ENCODE measurements around the gene PARD3.
"Not testable (repeated sequence)": the region's sequence is repeated elsewhere in the genome, so short reads cannot be mapped to it uniquely, and the experiment has no call there.

PARD3 gene

GRCh38 chr10:34359435-34359813 is 455.7 kb downstream of the PARD3 start:
- no peak for DNase-seq

DNA sequence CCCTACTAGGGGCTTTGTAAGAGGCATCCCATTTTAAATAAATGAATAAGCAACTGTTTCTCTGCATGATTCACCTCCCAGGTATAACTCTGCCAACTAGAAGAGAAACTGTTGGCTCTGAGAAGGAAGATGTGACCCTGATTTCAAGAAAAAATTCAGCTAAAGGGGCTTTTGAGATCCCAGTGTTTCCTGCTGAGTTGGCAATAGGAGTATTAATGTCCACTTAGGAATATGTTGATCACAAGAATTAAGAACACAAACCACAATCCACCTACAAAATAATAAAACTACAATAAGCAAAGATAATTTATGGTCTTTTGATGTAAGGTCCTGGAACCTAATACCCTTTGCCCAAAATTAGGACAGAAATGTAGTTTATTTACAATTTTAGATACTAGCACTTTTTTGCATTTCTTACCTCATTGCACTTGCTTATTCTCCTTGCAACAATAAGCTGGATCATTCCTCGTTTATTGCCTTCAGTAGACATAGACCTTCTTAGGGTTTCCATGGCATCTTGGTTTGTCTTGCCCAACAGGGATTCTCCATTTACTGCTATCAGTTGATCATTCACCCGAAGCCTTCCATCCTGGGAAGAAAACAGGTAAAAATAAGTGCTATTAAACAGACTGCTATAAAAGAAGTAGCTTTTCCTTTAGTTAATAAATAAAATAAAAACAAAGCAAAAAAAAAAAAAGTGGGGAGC is 456.2 kb downstream of the PARD3 start:
- no peak for DNase-seq

- no peak for DNase-seq
Observed at GRCh38 chr10:34356463-34356862, 458.6 kb downstream of the PARD3 start.

DNA sequence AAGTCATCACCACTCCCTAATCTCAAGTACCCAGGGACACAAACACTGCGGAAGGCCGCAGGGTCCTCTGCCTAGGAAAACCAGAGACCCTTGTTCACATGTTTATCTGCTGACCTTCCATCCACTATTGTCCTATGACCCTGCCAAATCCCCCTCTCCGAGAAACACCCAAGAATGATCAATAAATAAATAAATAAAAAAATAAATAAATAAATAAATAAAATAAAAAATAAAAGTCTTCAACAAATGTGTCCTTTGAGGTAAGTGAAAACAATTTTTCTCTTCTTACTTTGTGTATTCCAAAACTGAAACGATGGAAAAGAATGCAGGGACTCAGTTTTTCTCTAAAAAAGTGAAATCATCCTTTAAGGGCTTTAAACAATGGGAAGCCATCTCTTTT is 461.6 kb downstream of the PARD3 start:
- DNase-seq, result not testable (repeated sequence)

- not testable (repeated sequence) for DNase-seq
Observed at GRCh38 chr10:34352599-34353204, 462.4 kb downstream of the PARD3 start.

DNA sequence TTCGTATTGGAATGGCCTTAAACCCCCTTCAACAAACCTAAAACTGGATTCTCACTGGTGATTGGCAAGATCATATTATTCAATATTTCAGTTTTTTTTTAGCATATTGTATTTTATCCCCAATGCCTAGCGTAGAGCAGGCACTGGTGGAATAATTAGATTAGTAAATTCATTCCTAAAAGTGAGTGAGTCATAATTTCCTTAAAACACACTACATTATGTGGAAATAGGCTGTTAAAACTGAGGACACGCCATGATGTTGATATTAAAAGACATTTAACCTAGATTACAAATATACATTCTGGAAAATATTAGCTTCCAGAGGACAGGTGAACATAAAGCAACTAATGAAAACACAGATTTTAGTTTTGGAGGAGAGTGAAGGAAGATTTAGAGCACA is 463.9 kb downstream of the PARD3 start:
- DNase-seq, result no peak

- DNase-seq, result no peak
Observed at GRCh38 chr10:34348917-34349485, 466.1 kb downstream of the PARD3 start.

- DNase-seq, result no peak
Observed at GRCh38 chr10:34348021-34348420, 467.1 kb downstream of the PARD3 start.

GRCh38 chr10:34347131-34347530 is 468.0 kb downstream of the PARD3 start:
- DNase-seq, result no peak

DNA sequence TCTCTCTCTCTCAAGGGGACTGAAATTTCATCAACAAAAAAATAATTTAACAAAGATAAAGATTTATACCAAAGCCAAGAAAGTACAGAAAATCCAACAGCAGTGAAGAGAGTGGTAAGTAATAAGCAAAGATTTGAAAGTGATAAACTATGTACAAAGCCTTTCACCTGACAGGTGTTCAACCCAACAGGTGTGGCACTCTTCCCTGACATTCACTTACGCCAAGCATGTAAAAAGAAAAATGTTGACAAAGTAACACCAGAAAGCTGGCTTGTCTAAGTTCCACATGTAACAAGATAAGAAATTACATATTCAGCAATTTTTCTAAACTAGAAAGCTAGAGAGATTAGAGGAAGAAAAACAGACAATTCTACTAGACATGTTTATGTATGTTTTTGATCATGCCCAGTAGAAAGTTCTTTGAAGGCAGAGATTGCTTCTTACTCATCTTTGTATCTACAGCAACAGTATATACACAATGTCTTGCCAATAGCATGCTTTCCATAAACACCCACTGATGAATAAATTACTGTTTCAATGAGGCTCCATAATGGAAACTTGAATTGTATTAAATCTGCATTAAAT is 468.5 kb downstream of the PARD3 start:
- DNase-seq, result no peak

DNA sequence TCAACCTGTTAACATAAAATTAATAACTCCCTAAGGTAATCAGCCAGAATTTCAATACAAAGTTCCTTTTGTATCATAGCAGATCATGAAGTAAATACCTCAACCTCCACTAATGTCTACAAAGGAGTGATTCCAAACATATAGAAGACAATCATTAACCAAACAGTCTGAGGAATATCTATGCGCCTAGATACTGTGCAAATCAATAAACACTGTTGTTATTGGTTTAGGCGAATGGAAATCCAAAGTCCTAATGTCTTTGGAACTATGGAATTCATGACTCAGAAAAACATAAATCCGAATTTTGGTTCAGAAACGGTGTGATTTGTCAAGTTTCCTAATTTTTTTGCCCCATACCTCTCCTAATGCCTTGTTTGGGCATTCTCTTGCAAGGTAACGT is 469.7 kb downstream of the PARD3 start:
- no peak for DNase-seq

- DNase-seq, result no peak
Observed at GRCh38 chr10:34343764-34344163, 471.3 kb downstream of the PARD3 start.

GRCh38 chr10:34341473-34341872 is 473.6 kb downstream of the PARD3 start:
- DNase-seq, result no peak

DNA sequence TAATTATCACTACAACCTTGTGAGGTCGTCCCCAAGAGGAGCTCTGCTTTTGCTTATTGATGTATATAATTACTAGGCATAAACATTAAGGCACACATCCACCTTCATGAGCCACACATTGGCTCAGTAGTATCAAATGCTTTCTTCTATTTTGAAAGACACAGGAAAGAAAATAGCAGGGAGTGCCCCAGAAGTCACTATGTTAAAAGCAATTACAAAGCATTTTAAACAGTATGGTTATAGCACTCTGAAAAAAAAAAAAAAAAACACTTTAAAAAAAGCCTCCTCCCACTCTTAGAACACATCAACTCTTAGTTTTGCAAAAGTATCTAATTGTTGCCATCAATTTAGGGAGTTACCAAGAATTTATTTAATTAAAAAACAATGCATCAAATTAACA is 474.2 kb downstream of the PARD3 start:
- DNase-seq, result no peak

GRCh38 chr10:34339816-34340553 is 475.1 kb downstream of the PARD3 start:
- DNase-seq, result no peak

DNA sequence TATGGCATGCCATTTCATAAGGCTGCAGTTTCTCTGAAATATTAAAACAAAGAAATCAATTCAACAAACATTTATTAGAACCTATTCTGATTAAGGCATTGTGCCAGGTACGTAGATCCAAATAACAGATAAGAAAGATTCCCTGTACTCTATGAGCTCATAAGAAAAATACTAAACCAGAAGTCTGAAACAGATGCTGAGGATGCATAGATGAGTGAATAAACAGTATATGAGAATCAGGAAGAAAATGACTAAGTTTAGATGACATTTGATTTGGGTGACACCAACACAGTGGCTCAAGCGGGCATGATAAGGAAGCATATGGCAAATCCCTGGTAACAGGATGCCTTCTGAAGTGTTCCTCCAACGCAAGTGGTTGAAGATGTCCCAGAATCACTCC is 477.2 kb downstream of the PARD3 start:
- DNase-seq, result no peak

DNA sequence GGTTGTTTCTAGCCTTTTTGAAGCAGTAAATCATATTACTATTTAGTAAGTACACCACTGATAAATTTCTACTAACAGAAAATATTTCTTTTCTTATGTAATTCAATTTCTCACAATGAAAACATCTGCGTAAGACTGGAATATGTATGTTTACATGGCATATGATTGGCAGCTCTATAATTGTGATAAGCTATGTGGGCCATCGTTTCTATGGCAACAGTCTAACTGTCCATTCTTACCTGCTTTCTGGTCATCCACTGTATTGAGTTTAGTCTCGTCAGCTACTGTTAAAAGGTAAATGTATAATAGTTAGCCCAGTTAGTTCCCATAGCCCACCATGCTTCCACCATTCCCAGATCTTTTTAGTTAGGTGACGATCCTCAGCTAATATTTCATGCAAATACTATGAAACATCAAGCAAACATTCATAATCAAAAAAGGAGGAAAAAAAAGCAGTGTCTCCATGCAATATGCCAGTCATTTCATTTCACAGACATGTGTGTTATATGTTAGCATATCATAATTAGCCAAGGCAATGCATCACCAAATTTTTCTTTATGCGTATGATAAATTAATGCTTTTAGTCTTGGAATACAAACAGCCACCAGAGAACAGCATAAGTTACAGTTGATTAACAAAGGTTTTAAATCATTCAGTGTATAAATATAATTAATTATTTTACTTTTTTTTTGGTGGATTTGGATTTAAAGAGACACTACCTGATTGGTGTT is 479.0 kb downstream of the PARD3 start:
- no peak for DNase-seq

DNA sequence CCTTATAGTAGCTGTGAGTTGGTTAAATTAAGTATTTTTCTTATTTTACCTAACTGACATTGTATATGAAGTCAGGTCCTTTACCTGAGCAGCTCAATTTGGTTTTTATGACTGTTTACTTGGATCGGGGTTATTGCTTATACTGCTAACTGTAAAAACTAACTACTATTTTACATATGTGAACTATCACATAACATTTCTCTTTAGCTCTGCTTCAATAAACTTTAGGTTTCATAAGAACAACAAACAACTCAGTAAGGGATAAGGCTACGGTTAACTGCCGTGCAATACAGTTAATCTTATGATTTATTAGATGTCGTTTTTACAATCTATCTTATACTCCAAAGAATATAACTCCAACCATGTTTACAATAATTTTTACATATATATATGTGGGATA is 480.2 kb downstream of the PARD3 start:
- no peak for DNase-seq

GRCh38 chr10:34333513-34333912 is 481.6 kb downstream of the PARD3 start:
- no peak for DNase-seq

DNA sequence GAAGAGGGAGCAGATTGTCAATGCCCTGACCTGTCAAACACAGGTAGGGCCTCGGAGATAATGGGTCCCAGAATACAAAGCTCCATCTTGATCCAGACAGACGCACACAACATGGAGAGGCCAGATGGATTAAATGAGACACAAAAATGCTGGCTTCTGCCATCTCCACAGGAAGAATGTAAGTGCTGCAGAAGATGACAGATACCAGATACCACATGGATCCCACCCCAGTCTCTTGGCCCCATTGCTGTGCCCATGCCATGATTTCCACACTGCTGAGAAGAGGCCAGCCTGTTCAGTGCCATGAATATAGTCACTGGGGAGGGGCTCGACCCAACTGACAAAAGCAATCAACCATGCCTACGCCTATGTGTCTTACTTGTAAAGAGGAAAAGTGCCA is 487.9 kb downstream of the PARD3 start:
- DNase-seq, result no peak

GRCh38 chr10:34323192-34323591 is 491.9 kb downstream of the PARD3 start:
- no peak for DNase-seq

DNA sequence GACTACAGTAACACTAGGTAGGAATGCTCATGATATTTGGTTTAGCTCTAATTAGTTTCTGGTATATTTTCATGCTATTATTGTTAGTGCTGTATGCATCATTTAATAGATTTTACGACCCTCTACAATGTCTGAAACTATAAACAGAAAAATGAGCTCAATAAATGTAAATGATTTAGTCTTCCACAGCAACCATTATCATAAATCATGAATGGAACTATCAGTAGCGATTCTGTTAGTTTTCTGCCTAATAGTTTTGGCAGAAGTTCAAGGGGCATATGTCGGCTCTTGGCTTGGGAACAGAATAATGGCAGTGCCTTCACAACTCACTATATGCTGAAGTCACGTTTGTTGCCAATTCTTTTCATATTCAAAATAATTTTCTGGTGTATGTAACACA is 494.8 kb downstream of the PARD3 start:
- no peak for DNase-seq
